ENCODE results near the gene PIP5K1C.
A peak's percentile ranks its signal among the peaks of the same experiment; 100 is the strongest.

PIP5K1C gene

GRCh38 chr19:3721131-3721886 is 21.0 kb upstream of the PIP5K1C start:
- DNase-seq (ENCODE audit: low read depth) = peak; percentile 84

GRCh38 chr19:3720349-3720917 is 20.2 kb upstream of the PIP5K1C start:
- DNase-seq (ENCODE audit: low read depth) = no peak

GRCh38 chr19:3719868-3720267 is 19.6 kb upstream of the PIP5K1C start:
- DNase-seq (ENCODE audit: low read depth) = no peak

GRCh38 chr19:3716147-3716668 is 15.9 kb upstream of the PIP5K1C start:
- DNase-seq (ENCODE audit: low read depth) = no peak

- DNase-seq (ENCODE audit: low read depth) = no peak
Observed at GRCh38 chr19:3712663-3713611, 12.7 kb upstream of the PIP5K1C start.

- no peak for DNase-seq (ENCODE audit: low read depth)
Observed at GRCh38 chr19:3710265-3710812, 10.1 kb upstream of the PIP5K1C start.

- DNase-seq (ENCODE audit: low read depth) = peak; percentile 19
Observed at GRCh38 chr19:3708207-3708931, 8.1 kb upstream of the PIP5K1C start, which contains the start of gene TJP3. Gene TJP3 (plus strand): TSS chr19:3708384. CDS start chr19:3728433, 20,049 bp downstream.

- no peak for DNase-seq (ENCODE audit: low read depth)
Observed at GRCh38 chr19:3707868-3708206, 7.6 kb upstream of the PIP5K1C start.

- DNase-seq (ENCODE audit: low read depth) = no peak
Observed at GRCh38 chr19:3701200-3701599, 932 bp upstream of the PIP5K1C start.

- no peak for DNase-seq (ENCODE audit: low read depth)
Observed at GRCh38 chr19:3699741-3700241, 477 bp downstream of the PIP5K1C start.

GRCh38 chr19:3698974-3699740 is 1.1 kb downstream of the PIP5K1C start:
- DNase-seq (ENCODE audit: low read depth) = peak; percentile 63

- DNase-seq (ENCODE audit: low read depth) = peak; percentile 33
Observed at GRCh38 chr19:3698386-3698950, 1.8 kb downstream of the PIP5K1C start.

- no peak for DNase-seq (ENCODE audit: low read depth)
Observed at GRCh38 chr19:3697671-3698385, 2.4 kb downstream of the PIP5K1C start.

GRCh38 chr19:3697094-3697493 is 3.2 kb downstream of the PIP5K1C start:
- DNase-seq (ENCODE audit: low read depth) = no peak

GRCh38 chr19:3696660-3696995 is 3.6 kb downstream of the PIP5K1C start:
- DNase-seq (ENCODE audit: low read depth) = no peak

GRCh38 chr19:3695986-3696659 is 4.1 kb downstream of the PIP5K1C start:
- DNase-seq (ENCODE audit: low read depth) = no peak

GRCh38 chr19:3695124-3695733 is 5.0 kb downstream of the PIP5K1C start:
- no peak for DNase-seq (ENCODE audit: low read depth)

- no peak for DNase-seq (ENCODE audit: low read depth)
Observed at GRCh38 chr19:3694361-3695123, 5.7 kb downstream of the PIP5K1C start.
